NB4 (cell line): ENCODE results near the gene ZNF836.

Experiments
- POLR2A ChIP-seq: IDR thresholded peaks from 2 replicates; pipeline ENCODE4 v1.6.1; 2011; ENCODE audit warnings: mild to moderate bottlenecking; ENCODE audit not compliant: insufficient read length; ENCODE audit errors: extremely low read depth
- TF ChIP-seq, protein P1 (sequence below): IDR thresholded peaks from one replicate; pipeline ENCODE4 v1.5.1; 2012; ENCODE audit warnings: low read depth, low read length

DNA sequence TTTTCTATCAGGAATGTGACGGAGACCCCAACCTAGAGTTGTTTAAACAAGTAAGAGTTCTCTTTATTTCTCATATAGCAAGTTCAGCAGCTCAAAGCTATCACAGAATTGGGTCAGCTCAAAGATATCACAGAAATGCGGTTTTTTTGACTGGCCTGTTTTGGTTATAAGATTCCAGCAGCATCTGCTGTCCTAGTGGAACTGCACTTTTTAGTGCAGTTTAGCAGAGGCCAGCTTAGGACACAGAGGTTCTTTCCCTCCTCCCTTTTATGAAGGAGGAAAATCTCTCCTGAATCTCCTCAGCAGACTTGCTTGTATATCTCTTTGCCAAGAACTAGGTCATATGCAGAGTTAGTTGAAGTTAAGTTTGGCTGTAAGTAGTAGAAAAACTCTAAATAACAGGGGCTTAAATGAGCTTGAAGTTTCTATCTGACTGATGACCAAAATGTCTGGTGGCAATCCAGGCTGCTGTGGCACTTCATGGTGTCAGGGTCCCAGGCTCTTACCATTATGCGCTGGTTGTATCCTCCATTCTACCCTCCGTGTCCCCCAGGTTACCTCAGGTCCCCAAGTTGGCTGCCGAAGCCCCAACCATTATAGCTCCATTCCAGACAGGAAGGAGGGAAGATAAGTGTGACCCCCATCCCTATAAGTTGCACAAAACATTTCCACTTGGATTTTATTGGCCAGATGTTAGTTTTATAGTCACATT is 25.0 kb upstream of the ZNF836 start:
- TF ChIP-seq, protein P1, sequence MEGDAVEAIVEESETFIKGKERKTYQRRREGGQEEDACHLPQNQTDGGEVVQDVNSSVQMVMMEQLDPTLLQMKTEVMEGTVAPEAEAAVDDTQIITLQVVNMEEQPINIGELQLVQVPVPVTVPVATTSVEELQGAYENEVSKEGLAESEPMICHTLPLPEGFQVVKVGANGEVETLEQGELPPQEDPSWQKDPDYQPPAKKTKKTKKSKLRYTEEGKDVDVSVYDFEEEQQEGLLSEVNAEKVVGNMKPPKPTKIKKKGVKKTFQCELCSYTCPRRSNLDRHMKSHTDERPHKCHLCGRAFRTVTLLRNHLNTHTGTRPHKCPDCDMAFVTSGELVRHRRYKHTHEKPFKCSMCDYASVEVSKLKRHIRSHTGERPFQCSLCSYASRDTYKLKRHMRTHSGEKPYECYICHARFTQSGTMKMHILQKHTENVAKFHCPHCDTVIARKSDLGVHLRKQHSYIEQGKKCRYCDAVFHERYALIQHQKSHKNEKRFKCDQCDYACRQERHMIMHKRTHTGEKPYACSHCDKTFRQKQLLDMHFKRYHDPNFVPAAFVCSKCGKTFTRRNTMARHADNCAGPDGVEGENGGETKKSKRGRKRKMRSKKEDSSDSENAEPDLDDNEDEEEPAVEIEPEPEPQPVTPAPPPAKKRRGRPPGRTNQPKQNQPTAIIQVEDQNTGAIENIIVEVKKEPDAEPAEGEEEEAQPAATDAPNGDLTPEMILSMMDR = no peak
- no peak for TF ChIP-seq POLR2A
